ENCODE measurements around the gene C8B. TPM values are rescaled to one million over a fixed set of nuclear protein-coding genes. Genes with fewer than 3 reads are reported as not detected.

The C8B gene
- total RNA-seq, 4 donors from 2014 or later = not detected

DNA sequence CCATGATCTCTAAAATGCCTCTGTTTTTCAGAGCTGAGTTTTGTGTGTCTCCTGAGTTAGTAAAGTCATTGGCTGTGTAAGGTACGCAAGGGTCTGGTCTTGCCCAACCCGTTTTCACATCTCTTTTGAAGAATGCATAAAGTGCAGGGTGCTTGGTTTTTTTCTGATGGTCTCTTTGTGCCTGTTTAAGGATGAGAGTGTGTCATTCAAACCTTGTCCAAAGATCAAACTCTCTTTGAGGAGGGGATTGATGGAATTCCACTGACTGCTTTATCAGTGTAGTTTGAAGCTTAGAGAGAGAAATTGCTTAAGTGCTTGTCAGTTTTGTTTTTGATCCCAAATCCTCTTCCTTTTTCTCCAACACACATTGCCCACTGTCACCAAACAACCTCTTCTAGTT lies 20.0 kb upstream of the C8B start:
- ATAC-seq (ENCODE audit: low FRiP score) = no peak
- no peak for DNase-seq (ENCODE audit: low spot score)
- TF ChIP-seq, protein P1, sequence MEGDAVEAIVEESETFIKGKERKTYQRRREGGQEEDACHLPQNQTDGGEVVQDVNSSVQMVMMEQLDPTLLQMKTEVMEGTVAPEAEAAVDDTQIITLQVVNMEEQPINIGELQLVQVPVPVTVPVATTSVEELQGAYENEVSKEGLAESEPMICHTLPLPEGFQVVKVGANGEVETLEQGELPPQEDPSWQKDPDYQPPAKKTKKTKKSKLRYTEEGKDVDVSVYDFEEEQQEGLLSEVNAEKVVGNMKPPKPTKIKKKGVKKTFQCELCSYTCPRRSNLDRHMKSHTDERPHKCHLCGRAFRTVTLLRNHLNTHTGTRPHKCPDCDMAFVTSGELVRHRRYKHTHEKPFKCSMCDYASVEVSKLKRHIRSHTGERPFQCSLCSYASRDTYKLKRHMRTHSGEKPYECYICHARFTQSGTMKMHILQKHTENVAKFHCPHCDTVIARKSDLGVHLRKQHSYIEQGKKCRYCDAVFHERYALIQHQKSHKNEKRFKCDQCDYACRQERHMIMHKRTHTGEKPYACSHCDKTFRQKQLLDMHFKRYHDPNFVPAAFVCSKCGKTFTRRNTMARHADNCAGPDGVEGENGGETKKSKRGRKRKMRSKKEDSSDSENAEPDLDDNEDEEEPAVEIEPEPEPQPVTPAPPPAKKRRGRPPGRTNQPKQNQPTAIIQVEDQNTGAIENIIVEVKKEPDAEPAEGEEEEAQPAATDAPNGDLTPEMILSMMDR (IDR thresholded peaks at IDR 0.05) = no peak

DNA sequence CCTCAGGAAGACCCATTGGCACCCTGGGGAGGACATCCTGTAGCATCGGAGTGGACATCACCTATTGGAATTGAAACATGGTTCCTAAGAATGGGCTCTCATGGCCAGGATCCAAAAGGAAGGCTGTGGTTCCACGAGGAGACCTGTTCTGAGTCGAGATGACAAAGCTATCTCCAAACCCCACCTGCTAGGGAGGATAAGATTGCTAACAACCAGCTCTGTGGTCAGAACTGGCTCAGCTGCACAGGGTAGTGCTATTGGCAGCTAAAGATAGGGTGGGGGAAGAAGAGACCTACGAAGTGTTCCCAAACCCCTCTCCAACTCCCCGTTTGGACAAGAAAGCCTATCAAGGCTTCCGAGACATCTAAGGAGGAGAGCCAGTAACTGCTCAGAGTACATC lies 17.7 kb upstream of the C8B start:
- TF ChIP-seq, protein P1 (IDR thresholded peaks at IDR 0.05) = no peak
- ATAC-seq (ENCODE audit: low FRiP score) (no peak), DNase-seq (ENCODE audit: low spot score) (no peak)

DNA sequence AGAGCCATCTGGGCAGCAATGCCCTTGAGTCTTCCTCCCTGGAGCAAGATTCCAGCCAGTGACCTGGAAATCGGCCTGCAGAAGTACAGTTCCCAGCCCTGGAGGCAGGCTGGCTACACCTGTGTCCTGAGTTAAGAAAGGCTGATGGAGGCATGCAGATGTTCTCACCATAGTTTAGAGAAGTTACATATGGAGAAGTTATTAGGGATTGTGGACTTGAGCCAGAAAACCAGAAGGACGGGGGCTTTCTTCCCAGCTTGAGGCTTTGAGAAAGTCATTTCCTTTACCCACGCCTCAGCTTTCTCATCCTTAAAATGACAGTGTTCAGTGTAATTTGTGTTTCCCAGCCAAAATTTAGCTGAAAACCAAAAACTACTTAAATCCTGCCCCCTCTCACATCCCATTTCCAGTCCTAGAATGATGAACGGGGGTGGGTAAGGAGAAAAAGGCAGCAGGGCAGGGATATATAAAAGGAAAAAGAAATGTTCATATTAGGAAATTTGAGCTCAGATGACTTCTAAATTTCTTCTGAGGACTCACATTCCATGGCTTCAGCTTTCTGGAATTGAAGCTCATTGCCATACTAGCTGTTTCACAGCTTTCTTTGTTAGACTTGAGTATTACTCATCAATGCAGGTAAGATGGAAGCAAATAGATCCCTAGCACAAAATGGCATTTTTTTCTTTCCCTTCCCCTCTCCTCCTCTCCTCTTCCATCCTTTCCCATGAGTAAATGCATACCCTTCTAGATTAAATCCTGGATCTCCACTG lies 14.4 kb upstream of the C8B start:
- no peak for ATAC-seq (ENCODE audit: low FRiP score)
- no peak for DNase-seq (ENCODE audit: low spot score)
- TF ChIP-seq, protein P1 (IDR thresholded peaks at IDR 0.05) = no peak

DNA sequence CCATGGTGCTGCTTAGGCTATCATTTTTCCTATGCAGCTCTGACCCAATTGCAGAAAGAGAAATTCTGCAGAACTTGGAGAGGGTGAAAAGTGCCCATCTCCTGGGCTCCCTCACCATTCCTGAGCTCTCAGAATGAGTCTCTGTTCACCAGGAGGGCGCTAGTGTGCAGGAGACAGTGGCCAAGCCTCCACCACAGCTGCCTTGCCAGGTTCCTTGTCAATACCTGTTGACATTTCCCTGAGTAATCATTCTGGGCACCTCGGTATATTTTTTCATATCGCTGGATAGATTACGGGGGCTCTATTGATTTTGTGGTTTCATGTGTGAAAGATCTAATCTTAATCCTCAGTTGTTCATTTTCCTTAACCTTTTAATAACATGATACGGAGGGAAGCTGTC lies 13.0 kb upstream of the C8B start:
- TF ChIP-seq, protein P1 (IDR thresholded peaks at IDR 0.05) = no peak
- ATAC-seq (ENCODE audit: low FRiP score) = no peak

DNA sequence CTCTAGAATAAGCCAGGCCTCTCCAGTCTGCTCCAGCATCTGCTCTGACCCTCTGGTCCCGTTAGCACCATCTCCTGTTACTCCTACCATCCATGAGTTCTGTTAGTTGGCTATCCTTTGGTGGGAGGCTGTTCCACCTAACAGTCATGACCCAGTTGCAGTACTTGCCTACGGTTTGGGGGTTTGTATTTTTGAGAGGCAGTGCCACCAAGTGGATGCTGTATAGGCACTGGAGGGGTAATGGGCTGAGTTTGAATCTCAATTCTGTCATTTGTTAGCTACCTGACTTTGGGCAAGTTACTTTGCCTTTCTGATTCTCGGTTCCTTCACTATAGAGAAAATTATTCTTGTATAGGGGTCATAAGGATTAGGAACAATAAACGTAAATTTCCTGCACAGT lies 12.1 kb upstream of the C8B start:
- DNase-seq (ENCODE audit: low spot score) (no peak), ATAC-seq (ENCODE audit: low FRiP score) (no peak)
- TF ChIP-seq, protein P1 (IDR thresholded peaks at IDR 0.05) = no peak

More for the DNA sequence above, 13.0 kb upstream of the C8B start:
- no peak for DNase-seq (ENCODE audit: low spot score)

DNA sequence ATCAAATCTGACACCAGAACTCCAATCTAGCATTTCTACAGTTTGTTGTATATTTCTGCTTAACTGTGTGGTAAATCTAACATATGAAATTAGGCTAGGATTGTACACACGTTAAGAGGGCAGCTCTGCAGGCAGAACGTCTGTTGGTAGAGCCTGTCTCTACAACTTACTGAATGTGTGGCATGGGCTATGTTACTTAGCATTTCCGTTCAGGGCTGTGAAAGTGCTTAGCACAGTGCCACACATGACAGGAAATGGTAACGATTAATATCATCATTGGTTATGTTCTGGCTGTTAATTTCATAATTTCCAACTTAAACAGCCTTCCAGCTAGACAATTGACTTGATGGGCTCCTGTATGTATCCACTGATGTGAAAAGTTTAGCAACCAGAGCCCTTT lies 9.6 kb upstream of the C8B start:
- DNase-seq (ENCODE audit: low spot score) (no peak), ATAC-seq (ENCODE audit: low FRiP score) (no peak)
- TF ChIP-seq, protein P1 (IDR thresholded peaks at IDR 0.05) = no peak

Measured in omental fat pad (tissue), 4 donors.